Measurements from ENCODE around the gene LCOR.

Gene LCOR

GRCh38 chr10:96889415-96890171 is 57.5 kb downstream of the LCOR start:
- DNase-seq (ENCODE audit: low read depth in 2 of 2, low spot score in 1 of 2) = no peak

DNA sequence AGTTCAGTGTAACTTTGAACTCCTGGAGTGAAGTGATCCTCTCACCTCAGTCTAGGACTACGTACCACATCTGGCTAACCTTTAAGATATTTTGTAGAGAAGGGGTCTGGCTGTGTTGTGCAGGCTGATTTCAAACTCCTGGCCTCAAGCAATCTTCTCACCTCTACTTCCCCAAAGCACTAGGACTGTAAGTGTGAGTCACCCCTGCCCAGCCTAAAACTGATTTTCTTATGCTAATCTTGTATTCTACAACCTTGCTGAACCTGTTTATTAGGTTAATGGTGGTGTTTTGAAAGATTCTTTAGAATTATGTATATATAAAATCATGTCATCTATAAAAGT is 58.0 kb downstream of the LCOR start:
- no peak for DNase-seq (ENCODE audit: low read depth in 2 of 2, low spot score in 1 of 2)

- DNase-seq (ENCODE audit: low read depth in 2 of 2, low spot score in 1 of 2) = no peak
Observed at GRCh38 chr10:96890580-96890979, 58.5 kb downstream of the LCOR start.

- no peak for DNase-seq (ENCODE audit: low read depth in 2 of 2, low spot score in 1 of 2)
Observed at GRCh38 chr10:96891840-96892239, 59.7 kb downstream of the LCOR start.

- DNase-seq (ENCODE audit: low read depth in 2 of 2, low spot score in 1 of 2) = no peak
Observed at GRCh38 chr10:96895662-96896424, 63.7 kb downstream of the LCOR start.

- DNase-seq (ENCODE audit: low read depth in 2 of 2, low spot score in 1 of 2) = no peak
Observed at GRCh38 chr10:96896884-96897589, 64.9 kb downstream of the LCOR start.

- DNase-seq (ENCODE audit: low read depth in 2 of 2, low spot score in 1 of 2) = no peak
Observed at GRCh38 chr10:96902117-96902516, 70.0 kb downstream of the LCOR start.

DNA sequence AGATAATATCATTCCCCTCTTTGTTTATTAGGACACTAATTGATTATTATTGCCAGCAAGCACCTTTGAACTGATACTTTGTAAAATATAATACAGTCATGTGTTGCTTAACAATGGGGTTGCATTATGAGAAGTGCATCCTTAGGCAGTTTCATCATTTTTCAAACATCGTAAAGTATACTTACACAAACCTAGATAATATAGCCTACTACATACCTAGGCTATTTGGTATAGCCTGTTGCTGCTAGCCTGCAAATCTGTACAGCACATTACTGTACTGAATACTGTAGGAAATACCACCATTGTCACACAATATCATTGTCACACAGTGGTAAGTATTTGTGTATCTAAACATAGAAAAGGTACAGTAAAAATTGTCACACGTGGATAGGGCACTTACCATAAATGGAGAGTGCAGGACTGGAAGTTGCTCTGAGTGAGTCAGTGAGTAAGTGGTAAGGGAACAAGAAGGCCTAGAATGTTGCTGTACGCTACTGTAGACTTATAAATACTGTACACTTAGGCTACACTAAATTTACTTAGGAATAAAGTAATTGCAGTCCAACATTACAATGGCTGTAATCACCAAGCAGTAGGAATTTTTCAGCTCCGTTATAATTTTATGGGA is 70.7 kb downstream of the LCOR start:
- no peak for DNase-seq (ENCODE audit: low read depth in 2 of 2, low spot score in 1 of 2)

DNA sequence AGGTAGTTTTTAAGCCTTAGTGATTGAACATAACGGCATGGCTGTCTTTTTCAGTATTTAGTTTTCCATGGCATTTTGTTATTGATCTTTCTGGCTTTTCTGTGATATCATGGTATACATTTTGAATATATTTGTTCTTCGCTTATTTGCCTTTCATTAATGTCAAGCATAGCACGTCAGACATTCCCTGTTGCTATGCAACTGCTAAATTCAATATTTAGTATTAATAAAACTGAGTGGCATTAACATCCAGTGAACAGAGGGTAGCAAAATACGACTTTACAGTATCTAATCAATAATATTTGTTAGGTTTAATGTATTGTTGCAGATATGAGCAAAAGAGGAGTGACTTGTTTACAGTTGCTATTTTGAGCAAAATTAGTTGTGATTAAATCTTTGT is 72.5 kb downstream of the LCOR start:
- DNase-seq (ENCODE audit: low read depth in 2 of 2, low spot score in 1 of 2) = no peak

GRCh38 chr10:96906864-96907263 is 74.8 kb downstream of the LCOR start:
- no peak for DNase-seq (ENCODE audit: low read depth in 2 of 2, low spot score in 1 of 2)

DNA sequence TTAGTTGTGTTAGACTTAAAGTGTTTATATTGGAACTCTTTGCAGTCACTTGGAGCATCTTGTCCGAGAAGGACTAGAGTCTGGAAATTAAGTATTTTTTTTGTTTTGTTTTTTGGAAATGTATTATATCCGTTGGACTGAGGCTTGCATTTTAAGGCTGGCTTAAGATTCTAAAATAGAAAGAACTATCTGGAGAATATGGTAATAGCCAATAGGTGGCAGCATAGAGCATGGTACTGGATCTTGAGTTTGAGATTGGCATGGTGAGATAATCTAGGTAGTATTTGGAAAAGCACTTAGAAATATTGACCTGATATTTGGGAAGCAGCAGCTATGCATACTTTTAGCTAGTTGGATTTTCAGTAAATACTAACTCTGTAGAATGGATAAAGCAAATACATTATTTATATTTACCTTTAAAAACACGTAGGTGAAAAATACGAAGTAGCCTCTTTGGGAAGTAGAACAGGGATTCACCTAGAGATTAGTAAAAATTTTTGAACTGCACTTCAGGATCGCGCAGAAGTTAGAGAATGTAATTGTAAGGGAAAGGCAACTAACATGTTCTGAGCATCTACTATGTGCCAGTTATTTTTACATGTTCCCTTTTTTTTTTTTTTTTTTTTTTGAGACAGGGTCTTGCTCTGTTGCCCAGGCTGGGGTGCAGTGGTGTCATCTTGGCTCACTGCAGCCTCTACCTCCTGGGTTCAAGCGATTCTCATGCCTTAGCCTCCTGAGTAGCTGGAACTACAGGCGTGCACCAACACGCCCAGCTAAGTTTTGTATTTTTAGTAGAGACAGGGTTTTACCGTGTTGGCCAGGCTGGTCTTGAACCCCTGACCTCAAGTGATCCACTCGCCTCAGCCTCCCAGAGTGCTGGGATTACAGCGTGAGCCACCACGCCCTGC is 78.6 kb downstream of the LCOR start:
- no peak for DNase-seq (ENCODE audit: low read depth in 2 of 2, low spot score in 1 of 2)

- no peak for DNase-seq (ENCODE audit: low read depth in 2 of 2, low spot score in 1 of 2)
Observed at GRCh38 chr10:96912405-96912804, 80.3 kb downstream of the LCOR start.

DNA sequence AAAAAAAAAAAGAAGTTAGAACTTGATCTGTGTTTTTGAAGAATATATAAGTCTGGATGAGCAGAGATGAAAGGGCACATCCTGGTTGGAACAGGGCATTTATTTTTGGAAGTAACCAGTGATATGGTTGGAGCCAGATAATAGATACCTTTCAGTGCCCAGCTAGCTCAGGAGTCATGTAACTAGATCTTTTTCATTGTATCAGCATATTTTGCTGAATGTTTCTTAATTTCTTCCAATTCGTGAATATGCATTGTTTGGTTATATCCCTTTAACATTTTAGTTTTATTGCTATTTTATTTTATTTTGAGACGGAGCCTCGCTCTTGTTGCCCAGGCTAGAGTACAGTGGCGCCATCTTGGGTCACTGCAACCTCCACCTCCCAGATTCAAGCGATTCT is 81.8 kb downstream of the LCOR start:
- no peak for DNase-seq (ENCODE audit: low read depth in 2 of 2, low spot score in 1 of 2)

DNA sequence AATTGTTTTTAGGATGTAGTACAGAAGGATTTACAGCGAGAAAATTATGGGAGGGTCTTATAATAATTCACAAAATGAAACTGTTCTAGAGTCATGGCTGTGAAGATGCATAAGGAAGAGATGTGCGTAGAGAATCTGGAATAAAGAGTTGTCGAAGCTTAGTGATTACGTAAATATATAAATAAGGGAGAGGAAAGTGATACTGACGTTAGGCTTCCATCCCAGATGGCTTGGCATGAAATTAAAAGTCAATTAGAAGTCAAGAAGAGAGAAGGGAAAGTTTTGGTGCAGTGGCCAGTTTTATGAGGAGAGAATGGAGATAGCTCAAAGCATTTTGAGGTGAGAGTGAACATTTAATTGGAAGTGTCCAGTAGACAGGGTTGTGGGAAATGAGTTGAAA is 85.5 kb downstream of the LCOR start:
- no peak for DNase-seq (ENCODE audit: low read depth in 2 of 2, low spot score in 1 of 2)

- no peak for DNase-seq (ENCODE audit: low read depth in 2 of 2, low spot score in 1 of 2)
Observed at GRCh38 chr10:96918214-96919002, 86.3 kb downstream of the LCOR start.

DNA sequence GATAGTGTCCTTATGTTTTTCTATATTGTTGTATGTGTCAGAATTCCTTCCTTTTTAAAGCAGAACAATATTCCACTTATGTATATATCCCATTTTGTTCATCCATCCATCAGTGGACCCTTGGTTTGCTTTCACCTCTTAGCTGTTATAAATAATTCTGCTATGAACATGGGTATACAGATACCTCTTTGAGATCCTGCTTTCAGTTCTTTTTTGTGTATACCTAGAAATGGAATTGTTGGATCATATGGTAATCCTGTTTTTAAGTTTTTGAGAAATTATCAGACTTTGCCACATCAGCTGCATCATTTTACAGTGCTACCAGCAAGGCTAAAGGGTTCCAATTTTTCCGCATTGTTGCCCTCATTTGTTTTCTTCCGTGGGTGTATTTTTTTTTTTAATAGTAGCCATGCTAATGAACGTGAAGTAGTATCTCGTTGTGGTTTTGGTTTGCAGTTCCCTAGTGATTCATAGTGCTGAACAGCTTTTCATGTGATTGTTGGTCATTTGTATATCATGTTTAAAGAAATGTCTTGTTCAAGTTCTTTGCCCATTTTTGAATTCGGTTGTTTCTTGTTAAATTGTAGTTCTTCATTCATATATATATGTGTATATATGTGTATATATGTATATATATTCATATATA is 87.8 kb downstream of the LCOR start:
- no peak for DNase-seq (ENCODE audit: low read depth in 2 of 2, low spot score in 1 of 2)

DNA sequence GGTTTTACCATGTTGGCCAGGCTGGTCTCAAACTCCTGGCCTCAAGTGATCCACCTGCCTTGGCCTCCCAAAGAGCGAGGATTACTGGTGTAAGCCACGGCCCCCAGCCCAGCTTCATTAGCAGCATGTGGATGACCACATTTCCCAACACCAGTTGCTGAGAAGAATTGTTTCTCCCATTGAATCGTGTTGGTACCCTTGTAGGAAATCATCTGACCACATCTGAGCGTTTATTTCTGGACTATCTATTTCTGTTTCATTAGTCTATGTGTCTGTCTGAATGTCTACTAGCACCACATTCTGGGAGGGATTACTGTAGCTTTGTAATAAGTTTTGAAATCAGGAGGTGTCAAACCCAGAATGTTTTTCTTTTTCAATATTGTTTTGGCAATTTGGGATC is 89.6 kb downstream of the LCOR start:
- DNase-seq (ENCODE audit: low read depth in 2 of 2, low spot score in 1 of 2) = no peak

- DNase-seq (ENCODE audit: low read depth in 2 of 2, low spot score in 1 of 2) = no peak
Observed at GRCh38 chr10:96922978-96923948, 91.2 kb downstream of the LCOR start.

Measured in stimulated activated CD8-positive, alpha-beta memory T cell treated with anti-CD3 and anti-CD28 coated beads, Interleukin-4, amount 100 ng/mL, for 1 hour (primary cell).